ENCODE measurements around the gene COQ10B. TPM values are rescaled to one million over a fixed set of nuclear protein-coding genes. Genes with fewer than 3 reads are reported as not detected.
A peak's percentile ranks its signal among the peaks of the same experiment; 100 is the strongest.
"Not testable (repeated sequence)": the region's sequence is repeated elsewhere in the genome, so short reads cannot be mapped to it uniquely, and the experiment has no call there.

COQ10B gene
- total RNA-seq, 5 donors from 2014 or later (not counting 1 experiment from before 2014, with no cell fraction given), result 27.3 to 51.4 (median 28.0) TPM

- WGBS (ENCODE audit: insufficient coverage), result no CpG with 5 or more reads among the region's 2 CpGs
- Mint-ChIP-seq H3K4me1 (peaks cover 46 to 64% (median 64%) of the 10 kb centered on the region in 3 donors), H3K27me3 (no peaks in the 10 kb centered on the region), H3K4me3 (no peak overlapping the region), H3K9me3 (no peaks in the 10 kb centered on the region), H3K36me3 (peaks cover 11% of the 10 kb centered on the region), H3K27ac (no peak overlapping the region)
- ATAC-seq (replicated peaks in 1 of 4), result no peak
- Histone ChIP-seq H3K4me3 (ENCODE audit: control insufficient read depth in 1 of 2, extremely low read depth in 1 of 2, low read length in 1 of 2) (no peak overlapping the region), H3K27me3 (replicated peaks in 1 of 2; ENCODE audit: control insufficient read depth in 2 of 2, extremely low read depth in 1 of 2, insufficient read depth in 2 of 2, low read length in 1 of 2) (no peaks in the 10 kb centered on the region), H3K27ac (ENCODE audit: low read length) (no peak overlapping the region), H3K4me1 (ENCODE audit: control insufficient read depth in 1 of 2, extremely low read depth in 1 of 2, insufficient read depth in 2 of 2, low read length in 2 of 2) (peaks cover 4 to 35% of the 10 kb centered on the region in 2 experiments), H3K36me3 (ENCODE audit: control insufficient read depth in 2 of 2, extremely low read depth in 1 of 2, insufficient read depth in 1 of 2, low read length in 1 of 2) (peaks cover 6 to 56% of the 10 kb centered on the region in 2 donors), H3K9me3 (no peaks in the 10 kb centered on the region)
- CTCF ChIA-PET, result interaction anchor here (0.6 to 0.9 kb wide), 4 partner anchors 13 to 322 kb away, joined by 3 to 4 read pairs (median 4); no protein-coding TSS in a partner anchor
- POLR2A ChIA-PET, result interaction anchor here (0.6 to 0.8 kb wide), 6 partner anchors 9 to 1335 kb away, joined by 3 to 6 read pairs (median 4); no protein-coding TSS in a partner anchor
- no peak for DNase-seq
These were observed 30.0 kb upstream of the COQ10B start for GRCh38 chr2:197423307-197423706.

GRCh38 chr2:197425550-197425949, 27.8 kb upstream of the COQ10B start:
- ChIA-PET CTCF (interaction anchor here in 1 of 2 donors (0.6 kb wide), 1 partner anchor 54 kb away, joined by 6 read pairs; no protein-coding TSS in a partner anchor), POLR2A (interaction anchor here (0.6 to 1.0 kb wide), 2 partner anchors 9 kb away, joined by 3 read pairs; partner anchors contain the start of gene SF3B1 (in 2 of the 2))
- no peaks in the 10 kb centered on the region for H3K27me3 Mint-ChIP-seq
- H3K27ac ChIP-seq (ENCODE audit: low read length), result no peak overlapping the region
- no peak overlapping the region for H3K4me3 ChIP-seq (ENCODE audit: control insufficient read depth in 1 of 2, extremely low read depth in 1 of 2, low read length in 1 of 2)
- H3K9me3 Mint-ChIP-seq, result no peaks in the 10 kb centered on the region
- no peaks in the 10 kb centered on the region for H3K27me3 ChIP-seq (replicated peaks in 1 of 2; ENCODE audit: control insufficient read depth in 2 of 2, extremely low read depth in 1 of 2, insufficient read depth in 2 of 2, low read length in 1 of 2)
- WGBS (ENCODE audit: insufficient coverage), result 54% methylated on average over 6 of the region's 7 CpGs
- H3K27ac Mint-ChIP-seq, result peak overlapping the region; percentile 33 to 41
- peak overlapping the region; percentile 40 to 68 (median 52) for H3K4me3 Mint-ChIP-seq
- H3K4me1 ChIP-seq (ENCODE audit: control insufficient read depth in 1 of 2, extremely low read depth in 1 of 2, insufficient read depth in 2 of 2, low read length in 2 of 2), result peaks cover 8 to 55% of the 10 kb centered on the region in 2 experiments
- ATAC-seq (replicated peaks in 1 of 4) (peak in 1 of 4 experiments; percentile 13), DNase-seq (no peak)
- H3K9me3 ChIP-seq, result no peaks in the 10 kb centered on the region
- peaks cover 16% of the 10 kb centered on the region for H3K36me3 Mint-ChIP-seq
- H3K36me3 ChIP-seq (ENCODE audit: control insufficient read depth in 2 of 2, extremely low read depth in 1 of 2, insufficient read depth in 1 of 2, low read length in 1 of 2), result peaks cover 6 to 40% of the 10 kb centered on the region in 2 donors
- peaks cover 63 to 76% (median 76%) of the 10 kb centered on the region in 3 donors for H3K4me1 Mint-ChIP-seq

- Mint-ChIP-seq H3K4me3 (peak overlapping the region; percentile 25 to 68 (median 52)), H3K36me3 (peaks cover 16% of the 10 kb centered on the region)
- H3K4me3 ChIP-seq (ENCODE audit: control insufficient read depth in 1 of 2, extremely low read depth in 1 of 2, low read length in 1 of 2), result no peak overlapping the region
These were observed 26.4 kb upstream of the COQ10B start for GRCh38 chr2:197426723-197427603.

GRCh38 chr2:197427986-197428385, 25.4 kb upstream of the COQ10B start:
- H3K27ac Mint-ChIP-seq, result peak overlapping the region in 1 of 2 donors; percentile 52
- POLR2A ChIA-PET, result no interaction called here

More at GRCh38 chr2:197426723-197427603, 26.4 kb upstream of the COQ10B start:
- H3K27ac Mint-ChIP-seq, result peak overlapping the region in 1 of 2 donors; percentile 33
- no peaks in the 10 kb centered on the region for H3K27me3 Mint-ChIP-seq
- peaks cover 13 to 63% of the 10 kb centered on the region in 2 experiments for H3K4me1 ChIP-seq (ENCODE audit: control insufficient read depth in 1 of 2, extremely low read depth in 1 of 2, insufficient read depth in 2 of 2, low read length in 2 of 2)
- peaks cover 6 to 29% of the 10 kb centered on the region in 2 donors for H3K36me3 ChIP-seq (ENCODE audit: control insufficient read depth in 2 of 2, extremely low read depth in 1 of 2, insufficient read depth in 1 of 2, low read length in 1 of 2)
- WGBS (ENCODE audit: insufficient coverage), result no CpG with 5 or more reads among the region's 2 CpGs
- ATAC-seq (replicated peaks in 1 of 4) (no peak), DNase-seq (no peak)
- no peaks in the 10 kb centered on the region for H3K9me3 ChIP-seq
- H3K27me3 ChIP-seq (replicated peaks in 1 of 2; ENCODE audit: control insufficient read depth in 2 of 2, extremely low read depth in 1 of 2, insufficient read depth in 2 of 2, low read length in 1 of 2), result no peaks in the 10 kb centered on the region
- POLR2A ChIA-PET, result no interaction called here
- no peaks in the 10 kb centered on the region for H3K9me3 Mint-ChIP-seq
- CTCF ChIA-PET, result interaction anchor here (0.6 to 0.7 kb wide), 3 partner anchors 16 to 743 kb away, joined by 3 read pairs; no protein-coding TSS in a partner anchor
- peaks cover 77 to 83% (median 82%) of the 10 kb centered on the region in 3 donors for H3K4me1 Mint-ChIP-seq
- H3K27ac ChIP-seq (ENCODE audit: low read length), result peak overlapping the region; percentile 1

GRCh38 chr2:197431858-197432257, 21.5 kb upstream of the COQ10B start:
- WGBS (ENCODE audit: insufficient coverage), result 48% methylated on average over 3 of the region's 6 CpGs
- no peaks in the 10 kb centered on the region for H3K9me3 ChIP-seq
- H3K4me3 ChIP-seq (ENCODE audit: control insufficient read depth in 1 of 2, extremely low read depth in 1 of 2, low read length in 1 of 2), result peak overlapping the region in 1 of 2 donors; percentile 3
- CTCF ChIA-PET, result interaction anchor here in 1 of 2 donors (1.5 kb wide), 1 partner anchor 21 kb away, joined by 3 read pairs; no protein-coding TSS in a partner anchor
- POLR2A ChIA-PET, result interaction anchor here in 1 of 2 donors (0.6 to 1.5 kb wide), 5 partner anchors 66 to 94 kb away, joined by 3 to 11 read pairs (median 3); partner anchors contain the start of genes HSPD1 and HSPE1
- peaks cover 15% of the 10 kb centered on the region for H3K36me3 Mint-ChIP-seq
- H3K27me3 Mint-ChIP-seq, result no peaks in the 10 kb centered on the region
- peak overlapping the region; percentile 2 for H3K27ac ChIP-seq (ENCODE audit: low read length)
- peaks cover 37 to 54% of the 10 kb centered on the region in 2 experiments for H3K4me1 ChIP-seq (ENCODE audit: control insufficient read depth in 1 of 2, extremely low read depth in 1 of 2, insufficient read depth in 2 of 2, low read length in 2 of 2)
- no peaks in the 10 kb centered on the region for H3K9me3 Mint-ChIP-seq
- peaks cover 82 to 83% (median 82%) of the 10 kb centered on the region in 3 donors for H3K4me1 Mint-ChIP-seq
- peak overlapping the region; percentile 38 to 99 (median 94) for H3K4me3 Mint-ChIP-seq
- ATAC-seq (replicated peaks in 1 of 4) (no peak), DNase-seq (no peak)
- peaks cover 0 to 9% of the 10 kb centered on the region in 2 donors for H3K36me3 ChIP-seq (ENCODE audit: control insufficient read depth in 2 of 2, extremely low read depth in 1 of 2, insufficient read depth in 1 of 2, low read length in 1 of 2)
- no peaks in the 10 kb centered on the region for H3K27me3 ChIP-seq (replicated peaks in 1 of 2; ENCODE audit: control insufficient read depth in 2 of 2, extremely low read depth in 1 of 2, insufficient read depth in 2 of 2, low read length in 1 of 2)
- H3K27ac Mint-ChIP-seq, result peak overlapping the region; percentile 12 to 92

More at GRCh38 chr2:197427986-197428385, 25.4 kb upstream of the COQ10B start:
- no peak overlapping the region for H3K4me3 ChIP-seq (ENCODE audit: control insufficient read depth in 1 of 2, extremely low read depth in 1 of 2, low read length in 1 of 2)
- Mint-ChIP-seq H3K27me3 (no peaks in the 10 kb centered on the region), H3K9me3 (no peaks in the 10 kb centered on the region), H3K4me1 (peaks cover 88 to 92% (median 90%) of the 10 kb centered on the region in 3 donors), H3K4me3 (peak overlapping the region in 1 of 3 donors; percentile 94), H3K36me3 (peaks cover 18% of the 10 kb centered on the region)
- peaks cover under 1 to 19% of the 10 kb centered on the region in 2 donors for H3K36me3 ChIP-seq (ENCODE audit: control insufficient read depth in 2 of 2, extremely low read depth in 1 of 2, insufficient read depth in 1 of 2, low read length in 1 of 2)
- H3K9me3 ChIP-seq, result no peaks in the 10 kb centered on the region
- no peak for DNase-seq
- WGBS (ENCODE audit: insufficient coverage), result no CpG with 5 or more reads among the region's 3 CpGs
- peaks cover 22 to 69% of the 10 kb centered on the region in 2 experiments for H3K4me1 ChIP-seq (ENCODE audit: control insufficient read depth in 1 of 2, extremely low read depth in 1 of 2, insufficient read depth in 2 of 2, low read length in 2 of 2)
- no peak overlapping the region for H3K27ac ChIP-seq (ENCODE audit: low read length)
- CTCF ChIA-PET, result interaction anchor here in 1 of 2 donors (0.6 kb wide), 1 partner anchor 744 kb away, joined by 3 read pairs; no protein-coding TSS in a partner anchor
- ATAC-seq (replicated peaks in 1 of 4), result no peak
- no peaks in the 10 kb centered on the region for H3K27me3 ChIP-seq (replicated peaks in 1 of 2; ENCODE audit: control insufficient read depth in 2 of 2, extremely low read depth in 1 of 2, insufficient read depth in 2 of 2, low read length in 1 of 2)

DNA sequence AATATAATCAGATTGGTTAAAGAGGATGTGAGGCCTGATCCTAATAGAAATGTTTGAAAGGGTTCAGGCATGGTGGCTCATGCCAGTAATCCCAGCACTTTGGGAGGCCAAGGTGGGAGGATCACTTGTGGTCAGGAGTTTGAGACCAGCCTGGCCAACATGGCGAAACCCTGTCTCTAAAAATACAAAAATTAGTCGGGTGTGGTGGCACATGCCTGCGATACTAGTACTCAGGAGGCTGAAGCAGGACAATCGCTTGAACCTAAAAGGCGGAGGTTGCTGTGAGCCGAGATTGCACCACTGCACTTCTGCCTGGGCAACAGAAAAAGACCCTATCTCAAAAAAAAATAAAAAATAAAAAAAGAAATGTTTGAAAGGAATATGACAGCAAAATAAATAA, 20.8 kb upstream of the COQ10B start:
- H3K9me3 Mint-ChIP-seq; H3K27me3 ChIP-seq (replicated peaks in 1 of 2; ENCODE audit: control insufficient read depth in 2 of 2, extremely low read depth in 1 of 2, insufficient read depth in 2 of 2, low read length in 1 of 2); ATAC-seq (replicated peaks in 1 of 4); H3K36me3 ChIP-seq (ENCODE audit: control insufficient read depth in 2 of 2, extremely low read depth in 1 of 2, insufficient read depth in 1 of 2, low read length in 1 of 2); DNase-seq; H3K27me3 Mint-ChIP-seq; H3K9me3 ChIP-seq: not testable (repeated sequence)
- Histone ChIP-seq H3K4me1 (ENCODE audit: control insufficient read depth in 1 of 2, extremely low read depth in 1 of 2, insufficient read depth in 2 of 2, low read length in 2 of 2) (peaks cover 35 to 53% of the 10 kb centered on the region in 2 experiments), H3K27ac (ENCODE audit: low read length) (peak overlapping the region; percentile 2), H3K4me3 (ENCODE audit: control insufficient read depth in 1 of 2, extremely low read depth in 1 of 2, low read length in 1 of 2) (peak overlapping the region; percentile 30 to 79)
- Mint-ChIP-seq H3K4me3 (peak overlapping the region; percentile 38 to 99 (median 94)), H3K4me1 (peaks cover 75 to 77% (median 76%) of the 10 kb centered on the region in 3 donors), H3K36me3 (peaks cover 15% of the 10 kb centered on the region), H3K27ac (peak overlapping the region in 1 of 2 donors; percentile 44)
- POLR2A ChIA-PET, result interaction anchor here (0.5 to 1.5 kb wide), 9 partner anchors 8 to 404 kb away, joined by 3 to 11 read pairs (median 3); partner anchors contain the start of genes HSPD1 (in 1 of the 2) and HSPE1 (in 1 of the 2)
- CTCF ChIA-PET, result interaction anchor here in 1 of 2 donors (1.3 to 1.5 kb wide), 2 partner anchors 20 kb away, joined by 3 to 5 read pairs; partner anchors contain the start of gene COQ10B
- no CpG with 5 or more reads among the region's 6 CpGs for WGBS (ENCODE audit: insufficient coverage)

All from T-cell (primary cell).